Aortic smooth muscle cell (primary cell): Measurements from ENCODE around the gene APOL4. TPM values are rescaled to one million over a fixed set of nuclear protein-coding genes. Genes with fewer than 3 reads are reported as not detected.

Experiments used
- total RNA-seq: library from RNA; depleted of rRNA; stranded (reverse); fragments of >200 nt; gene quantifications from 2 replicates; pipeline ENCODE4 v1.2.3, GENCODE V29; 2014

The APOL4 gene, protein sequence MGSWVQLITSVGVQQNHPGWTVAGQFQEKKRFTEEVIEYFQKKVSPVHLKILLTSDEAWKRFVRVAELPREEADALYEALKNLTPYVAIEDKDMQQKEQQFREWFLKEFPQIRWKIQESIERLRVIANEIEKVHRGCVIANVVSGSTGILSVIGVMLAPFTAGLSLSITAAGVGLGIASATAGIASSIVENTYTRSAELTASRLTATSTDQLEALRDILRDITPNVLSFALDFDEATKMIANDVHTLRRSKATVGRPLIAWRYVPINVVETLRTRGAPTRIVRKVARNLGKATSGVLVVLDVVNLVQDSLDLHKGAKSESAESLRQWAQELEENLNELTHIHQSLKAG
- total RNA-seq = 0.13 and 0.37 TPM in 2 replicates

DNA sequence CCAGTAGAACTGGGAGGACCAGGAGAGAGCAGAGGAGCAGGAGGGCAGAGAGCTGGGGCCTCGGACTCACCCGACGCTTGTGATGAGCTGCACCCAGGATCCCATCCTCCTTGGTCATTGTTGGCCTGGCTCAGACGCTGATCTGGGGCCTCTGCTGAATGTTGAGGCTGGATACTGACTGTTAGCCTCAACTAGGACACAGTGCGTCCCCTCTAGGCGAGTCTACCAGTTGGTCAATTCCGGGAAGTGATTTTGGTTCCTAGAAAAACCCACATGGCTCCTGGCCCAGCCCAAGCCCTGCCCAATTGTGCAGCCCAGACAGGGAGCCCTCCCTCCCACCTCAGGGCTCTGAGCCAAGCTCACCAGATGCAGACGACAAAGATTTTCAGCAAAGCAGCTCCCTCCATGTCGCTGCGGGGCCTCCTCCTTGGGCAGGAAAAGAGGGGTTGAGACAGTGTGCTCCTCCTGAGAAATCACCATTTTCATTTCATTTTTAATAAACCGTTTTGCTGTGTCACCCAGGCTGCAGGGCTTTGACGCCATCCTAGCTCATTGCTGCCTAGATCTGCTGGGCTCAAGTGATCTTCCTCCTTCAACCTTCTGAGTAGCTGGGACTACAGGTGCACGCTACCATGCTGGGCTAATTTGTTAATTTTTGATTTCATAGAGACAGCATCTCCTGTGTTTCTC, at the start of gene APOL4:
Gene APOL4, minus strand, starts transcription at position 180 of the 690 bp plus-strand sequence. Its CDS starts 75 bp downstream, at position 105.

DNA sequence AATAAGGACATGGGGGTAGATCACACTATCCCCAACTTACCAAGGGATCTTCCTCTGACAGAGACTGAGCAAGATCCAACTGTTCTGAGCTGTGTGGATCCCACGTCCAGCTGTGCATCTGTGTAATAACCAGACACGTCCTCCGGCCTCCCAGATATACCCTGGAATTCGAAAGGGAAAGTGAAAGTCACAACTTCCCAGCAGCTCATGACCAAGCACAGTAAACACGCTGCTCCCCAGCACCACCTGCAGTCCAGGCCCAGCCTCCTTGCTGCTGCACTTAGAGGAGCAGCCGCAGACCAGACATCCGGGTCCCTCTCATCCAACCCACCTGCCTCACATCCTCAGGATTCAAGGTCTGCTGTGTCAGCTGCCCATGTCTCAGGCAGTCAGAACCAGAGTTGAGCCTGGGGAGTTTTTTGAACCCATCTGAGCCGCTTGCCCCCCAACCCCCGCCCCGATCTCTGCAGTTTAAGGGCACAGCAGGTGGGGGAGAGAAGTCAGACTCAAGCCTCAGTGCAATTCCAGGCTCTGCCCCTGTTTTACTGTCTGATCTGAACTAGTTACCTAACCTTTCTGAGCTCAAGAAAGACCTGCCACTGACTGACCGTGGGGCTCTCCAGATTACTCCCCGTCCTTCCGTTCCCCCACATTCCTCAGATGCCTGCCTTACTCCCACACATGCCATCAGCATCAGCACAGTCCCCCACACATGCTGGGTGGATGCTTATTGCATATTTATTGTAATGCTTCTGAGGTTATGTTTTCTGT, 38.0 kb upstream of the APOL4 start, which contains the start of gene APOL2:
Gene APOL2, minus strand, starts transcription at position 127 of the 771 bp plus-strand sequence. CDS start 6,365 bp downstream, outside the sequence.

DNA sequence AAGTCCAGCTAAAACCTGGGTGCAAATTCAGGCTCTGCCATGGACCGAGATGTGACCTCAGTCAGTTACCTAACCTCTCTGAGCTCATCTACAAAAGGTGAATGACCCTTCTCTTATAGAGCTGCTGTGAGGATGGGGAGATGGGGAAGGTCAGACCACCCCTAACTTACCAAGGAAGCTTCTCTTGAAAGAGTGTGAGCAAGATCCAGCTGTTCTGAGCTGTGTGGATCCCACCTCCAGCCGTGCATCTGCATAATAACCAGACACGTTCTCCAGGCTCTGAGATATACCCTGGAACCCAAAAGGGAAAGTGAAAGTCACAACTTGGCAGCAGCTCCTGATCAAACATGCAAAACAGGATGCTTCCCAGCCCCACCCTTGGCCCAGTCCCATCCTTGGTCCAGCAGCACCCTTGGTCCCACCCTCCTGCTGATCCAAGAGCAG, 41.1 kb downstream of the APOL4 start, which contains the start of gene APOL3:
Gene APOL3, minus strand, starts transcription at position 257 of the 444 bp plus-strand sequence. CDS start 11,700 bp downstream, outside the sequence.

Other genes with a start within 250 kb of the APOL4 start
- 153 and 169 TPM in 2 replicates for gene RBFOX2, start 173.0 kb downstream of the APOL4 start, total RNA-seq
- gene APOL3, start 41.1 kb downstream of the APOL4 start, total RNA-seq = 34.0 and 35.8 TPM in 2 replicates
- 57.7 and 57.8 TPM in 2 replicates for gene APOL2, start 37.7 kb upstream of the APOL4 start, total RNA-seq
- 39.0 and 42.4 TPM in 2 replicates for gene APOL1, start 51.3 kb upstream of the APOL4 start, total RNA-seq
- gene MYH9, start 186.2 kb upstream of the APOL4 start, total RNA-seq = 762 and 873 TPM in 2 replicates